Stimulated activated CD4-positive, alpha-beta T cell treated with anti-CD3 and anti-CD28 coated beads, Interleukin-4, amount 100 ng/mL, for 48 hours (primary cell): ENCODE data around the gene OR8J1.
"Not testable (repeated sequence)": the region's sequence is repeated elsewhere in the genome, so short reads cannot be mapped to it uniquely, and the experiment has no call there.

Source experiments
- DNase-seq, 2 donors: peaks; one replicate each; pipeline ENCODE4 v3.0.0-alpha.2; 2020; ENCODE audit warnings: low read depth in 2 of 2

OR8J1 gene, protein sequence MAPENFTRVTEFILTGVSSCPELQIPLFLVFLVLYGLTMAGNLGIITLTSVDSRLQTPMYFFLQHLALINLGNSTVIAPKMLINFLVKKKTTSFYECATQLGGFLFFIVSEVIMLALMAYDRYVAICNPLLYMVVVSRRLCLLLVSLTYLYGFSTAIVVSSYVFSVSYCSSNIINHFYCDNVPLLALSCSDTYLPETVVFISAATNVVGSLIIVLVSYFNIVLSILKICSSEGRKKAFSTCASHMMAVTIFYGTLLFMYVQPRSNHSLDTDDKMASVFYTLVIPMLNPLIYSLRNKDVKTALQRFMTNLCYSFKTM

DNA sequence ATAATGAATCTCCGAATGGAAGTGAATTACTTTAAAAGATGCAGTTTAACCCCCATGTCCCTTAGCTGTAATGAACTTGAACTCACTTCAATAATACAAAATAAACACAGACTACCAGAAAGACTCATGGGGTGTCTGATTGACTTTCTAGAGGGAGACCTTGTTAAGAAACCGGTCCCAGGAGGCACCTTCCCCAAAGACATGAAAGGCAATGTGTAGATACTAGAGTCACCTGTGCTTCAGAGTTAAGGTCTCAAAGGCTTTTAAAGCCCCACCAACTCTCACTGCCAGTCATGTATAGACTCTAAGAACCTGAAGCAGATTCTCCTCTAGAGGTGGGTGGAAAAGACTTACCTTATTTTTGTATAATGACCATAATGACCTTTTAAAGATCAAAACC lies at the start of gene OR8J1:
Gene OR8J1 (plus strand): TSS at position 301 of the 400 bp plus-strand sequence. CDS start 5,956 bp downstream, outside the sequence.
- DNase-seq = no peak

DNA sequence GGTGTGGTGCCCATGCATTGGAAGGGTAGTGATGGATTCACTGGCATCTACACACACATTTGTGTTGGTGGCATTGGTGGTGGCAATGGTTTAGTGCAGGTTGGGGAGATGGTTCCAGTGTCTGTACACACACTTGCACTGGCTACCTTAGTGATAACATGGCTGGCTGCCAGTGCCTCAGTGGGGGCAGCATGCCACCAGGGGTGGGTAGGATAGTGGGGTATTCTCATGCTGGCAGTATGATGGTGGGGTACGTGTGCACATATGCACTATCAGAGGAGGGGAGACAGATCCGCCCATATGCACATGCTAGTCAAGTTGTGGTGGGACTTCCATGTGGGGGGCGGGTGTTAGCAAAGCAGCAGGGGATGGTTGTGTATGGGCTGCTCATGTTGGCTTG lies 46.3 kb upstream of the OR8J1 start:
- no peak for DNase-seq

DNA sequence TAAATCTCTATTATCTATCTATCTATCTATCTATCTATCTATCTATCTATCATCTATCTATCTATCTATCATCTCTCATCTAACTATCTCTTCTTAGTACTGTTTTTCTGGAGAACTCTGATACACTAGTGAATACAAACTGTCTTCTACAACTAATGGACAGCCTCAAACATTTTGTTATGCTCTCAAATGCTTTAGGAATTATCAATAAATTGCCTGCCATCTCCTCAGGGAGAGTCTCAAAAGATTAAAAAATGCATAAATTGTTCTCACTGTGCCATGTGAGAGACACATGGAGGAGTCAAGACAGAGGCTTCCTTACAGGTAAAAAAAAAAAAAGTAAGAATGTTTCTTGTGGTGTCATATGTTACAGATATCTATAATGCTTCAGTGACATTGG lies 39.2 kb upstream of the OR8J1 start, which contains the start of gene OR8K3:
Gene OR8K3 (plus strand): TSS at position 301 of the 400 bp plus-strand sequence. CDS start 3,163 bp downstream, outside the sequence.
- DNase-seq = no peak

DNA sequence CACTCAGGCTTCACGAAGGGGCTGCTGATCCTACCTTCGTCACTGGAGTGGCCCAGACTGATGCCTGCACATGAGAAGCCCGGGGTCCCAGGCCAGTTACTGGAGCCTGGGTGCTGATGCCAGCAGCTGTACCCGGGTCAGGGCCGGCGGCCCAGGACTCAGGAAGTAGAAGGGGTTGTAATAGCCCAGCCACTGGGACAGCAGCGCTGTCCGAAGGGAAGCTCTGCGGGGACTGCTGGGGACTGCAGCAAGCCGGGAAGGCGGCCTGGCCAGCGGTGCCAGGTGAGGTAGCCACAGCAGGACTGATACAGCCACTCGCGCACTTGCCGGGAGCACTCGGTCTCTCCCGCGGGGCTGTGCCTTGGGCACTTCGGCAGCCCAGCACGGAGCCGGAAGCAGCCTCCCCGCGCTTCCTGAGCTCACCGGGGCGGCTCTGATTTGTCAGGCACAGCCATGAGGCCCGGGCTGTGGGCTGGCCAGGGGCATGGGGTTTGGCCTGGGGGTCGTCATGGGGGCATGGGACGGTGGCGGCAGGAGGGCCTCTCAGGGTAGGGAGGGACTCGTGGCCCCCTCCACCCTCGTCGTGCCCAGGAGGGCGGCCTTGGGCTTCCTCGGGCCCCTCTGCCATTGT lies 22.1 kb upstream of the OR8J1 start:
- no peak for DNase-seq

DNA sequence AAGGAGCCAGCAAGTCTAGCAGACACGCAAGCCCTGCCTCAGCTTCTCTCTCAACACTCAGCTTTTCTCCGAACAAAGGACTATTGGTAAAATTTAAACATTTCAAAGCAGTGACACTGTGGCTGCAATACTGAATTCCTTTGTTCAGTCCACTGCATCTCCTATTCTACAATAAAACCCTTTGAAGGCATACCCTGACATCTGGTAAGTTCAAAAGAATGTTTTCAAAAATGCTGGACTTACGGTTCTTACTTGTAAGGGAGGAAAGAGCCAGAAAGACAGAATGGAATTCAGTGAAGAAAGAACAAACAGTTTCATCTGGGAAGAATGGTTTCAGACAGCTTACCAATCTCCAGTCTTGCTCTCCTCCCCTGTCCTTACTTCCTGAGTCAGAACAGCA lies 20.9 kb upstream of the OR8J1 start:
- no peak for DNase-seq

DNA sequence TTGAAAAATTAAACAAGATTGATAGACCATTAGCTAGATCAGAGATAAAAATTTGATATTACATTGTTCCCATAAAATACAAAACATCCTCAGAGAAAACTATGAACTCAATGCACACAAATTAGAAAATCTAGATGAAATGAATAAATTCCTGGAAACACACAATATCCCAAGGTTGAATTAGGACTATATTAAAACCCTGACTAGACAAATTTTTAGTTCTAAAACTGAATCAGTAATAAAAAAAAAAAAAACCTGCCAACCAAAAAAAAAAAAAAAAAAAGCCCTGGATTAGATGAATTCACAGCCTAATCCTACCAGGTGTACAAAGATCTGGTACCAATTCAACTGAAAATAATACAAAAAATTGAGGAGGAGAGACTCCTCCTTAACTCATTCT lies 13.8 kb upstream of the OR8J1 start:
- no peak for DNase-seq

DNA sequence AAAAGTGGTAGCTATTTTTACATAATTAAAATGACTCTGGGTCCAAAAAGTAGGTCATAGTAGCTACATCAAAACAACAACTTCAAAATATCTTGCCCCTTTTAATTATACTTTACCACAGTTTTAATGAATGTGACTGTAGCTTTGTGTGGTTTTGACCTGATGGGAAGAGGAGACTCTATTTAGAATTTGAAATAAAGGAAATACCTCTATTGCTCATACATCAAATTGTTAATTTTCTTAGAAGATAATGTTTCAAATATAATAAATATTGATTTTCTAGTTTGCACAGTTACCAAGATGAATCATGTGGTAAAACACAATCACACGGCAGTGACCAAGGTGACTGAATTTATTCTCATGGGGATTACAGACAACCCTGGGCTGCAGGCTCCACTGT lies 8.4 kb upstream of the OR8J1 start, which contains the start of gene OR8K1:
Gene OR8K1 (plus strand): TSS at position 301 of the 400 bp plus-strand sequence. CDS start 0 bp downstream, at position 301.
- no peak for DNase-seq

DNA sequence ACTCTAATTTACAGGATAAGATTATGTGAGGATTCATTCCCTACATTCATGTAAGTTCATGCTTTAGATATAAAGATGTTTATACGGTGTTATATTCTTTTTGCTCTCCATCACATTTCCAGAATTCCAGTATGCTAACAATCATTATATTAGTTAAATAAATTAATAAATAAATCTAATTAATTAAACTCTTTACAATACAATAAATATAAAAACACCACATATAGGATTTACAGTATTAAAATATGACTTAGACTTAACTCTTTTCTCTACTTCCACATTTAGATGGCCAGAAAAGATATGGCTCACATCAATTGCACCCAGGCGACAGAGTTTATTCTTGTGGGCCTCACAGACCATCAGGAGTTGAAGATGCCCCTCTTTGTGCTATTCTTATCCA lies 21.2 kb downstream of the OR8J1 start, which contains the start of gene OR8U1:
Gene OR8U1 (plus strand): TSS at position 301 of the 400 bp plus-strand sequence. CDS start 0 bp downstream, at position 301.
- DNase-seq = no peak

DNA sequence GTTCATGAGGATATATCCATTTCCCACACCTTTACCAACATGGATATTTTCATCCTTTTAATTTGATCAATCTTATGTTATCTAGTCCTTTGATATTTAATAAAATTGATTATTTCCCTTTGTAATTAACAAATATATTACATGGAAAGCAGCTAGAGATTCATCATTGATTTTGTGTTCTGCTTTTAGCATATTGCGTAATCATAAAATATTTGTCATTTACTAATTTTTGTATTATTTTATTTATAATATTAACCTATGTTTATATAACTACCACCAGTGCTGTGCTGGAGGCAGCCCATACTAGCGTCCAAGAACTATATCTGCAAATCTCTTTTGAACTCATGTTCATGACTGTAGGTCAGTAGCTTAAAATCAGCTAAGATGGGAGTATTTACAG lies 26.0 kb downstream of the OR8J1 start:
- no peak for DNase-seq

DNA sequence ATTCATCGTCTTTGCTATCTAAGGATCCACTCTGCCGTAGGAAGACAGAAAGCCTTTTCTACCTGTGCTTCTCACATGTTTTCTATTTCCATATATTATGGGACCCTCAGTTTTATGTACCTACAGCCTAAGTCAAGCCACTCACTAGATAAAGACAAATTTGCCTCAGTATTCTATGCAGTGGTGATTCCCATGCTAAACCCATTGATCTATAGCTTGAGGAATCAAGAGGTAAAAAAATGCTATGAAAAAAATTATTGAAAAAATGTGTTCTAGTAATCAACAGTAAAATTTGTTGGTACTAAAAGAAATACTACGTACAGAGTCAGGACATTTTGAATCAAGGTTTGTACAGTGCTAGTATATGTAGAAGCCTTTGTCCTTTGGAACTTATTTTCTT lies 40.3 kb downstream of the OR8J1 start:
- DNase-seq = no peak

DNA sequence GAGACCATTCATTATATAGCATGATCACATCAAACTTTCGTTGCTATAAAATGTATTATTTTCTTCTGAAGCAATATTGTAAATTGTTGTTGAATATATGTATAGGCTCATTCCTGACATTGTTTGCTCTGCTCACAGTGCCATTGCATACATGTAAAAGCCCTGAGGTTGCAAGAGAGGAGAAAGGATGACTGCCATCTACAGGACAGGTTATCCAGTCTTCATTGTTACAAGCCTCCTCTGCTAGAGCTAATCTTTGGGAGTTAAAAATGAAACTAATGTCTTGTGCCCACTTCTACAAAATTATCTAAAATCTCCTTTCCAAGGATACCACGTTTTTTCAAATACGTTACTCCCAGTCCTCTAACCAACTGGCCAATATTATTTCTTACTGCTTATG lies 42.0 kb downstream of the OR8J1 start:
- DNase-seq = no peak

DNA sequence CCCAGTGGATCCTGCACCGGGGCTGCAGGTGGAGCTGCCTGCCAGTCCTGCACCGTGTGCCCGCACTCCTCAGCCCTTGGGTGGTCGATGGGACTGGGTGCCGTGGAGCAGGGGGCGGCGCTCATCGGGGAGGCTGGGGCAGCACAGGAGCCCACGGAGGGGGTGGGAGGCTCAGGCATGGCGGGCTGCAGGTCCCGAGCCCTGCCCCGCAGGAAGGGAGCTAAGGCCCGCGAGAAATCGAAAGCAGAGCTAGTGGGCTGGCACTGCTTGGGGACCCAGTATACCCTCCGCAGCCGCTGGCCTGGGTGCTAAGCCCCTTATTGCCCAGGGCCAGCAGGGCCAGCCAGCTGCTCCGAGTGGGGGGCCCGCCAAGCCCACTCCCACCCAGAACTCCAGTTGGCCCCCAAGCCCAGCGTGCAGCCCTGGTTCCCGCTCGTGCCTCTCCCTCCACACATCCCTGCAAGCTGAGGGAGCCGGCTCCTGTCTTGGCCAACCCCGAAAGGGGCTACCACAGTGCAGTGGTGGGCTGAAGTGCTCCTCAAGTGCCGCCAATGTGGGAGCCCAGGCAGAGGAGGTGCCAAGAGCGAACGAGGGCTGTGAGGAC lies 47.9 kb downstream of the OR8J1 start:
- DNase-seq = not testable (repeated sequence)

DNA sequence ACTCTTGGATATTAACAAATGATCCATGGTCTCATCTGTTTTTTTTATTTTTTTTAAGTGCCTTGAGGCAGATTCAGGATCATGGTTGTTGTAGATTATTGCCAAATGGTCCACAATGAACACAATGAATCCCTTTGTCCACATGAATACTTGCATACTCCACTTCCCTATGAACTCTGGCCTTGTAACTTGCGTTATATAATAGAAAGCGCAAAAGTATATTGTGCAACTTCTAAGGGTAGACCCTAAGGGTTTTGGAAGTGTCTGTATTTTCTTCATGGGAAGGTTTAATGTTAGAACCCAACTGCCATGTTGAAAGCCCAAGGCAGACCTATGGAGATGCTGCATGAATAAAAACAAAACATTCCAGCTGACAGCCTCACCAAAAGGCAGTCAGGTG lies 50.3 kb downstream of the OR8J1 start:
- DNase-seq = no peak

DNA sequence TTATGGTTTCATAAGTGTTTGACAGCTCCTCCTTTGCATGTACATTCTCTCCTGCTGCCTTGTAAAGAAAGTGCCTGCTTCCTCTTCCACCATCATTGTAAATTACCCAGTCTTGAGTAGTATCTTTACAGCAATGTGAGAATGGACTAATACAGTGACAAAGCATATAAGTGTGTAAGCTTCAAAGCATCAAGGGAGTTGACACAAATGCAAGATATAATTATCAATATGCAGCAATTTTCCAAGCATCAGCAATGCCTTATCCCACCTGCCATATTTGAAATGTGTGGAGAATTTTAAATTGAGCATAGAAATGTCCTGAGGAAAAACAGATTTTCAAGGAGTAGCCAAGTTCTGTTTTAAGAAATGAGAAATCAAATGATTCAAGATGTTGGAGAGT lies 56.7 kb downstream of the OR8J1 start:
- DNase-seq = no peak
